HG03045 (cell line): ENCODE data around the gene SMYD1.

Experiments
- ATAC-seq: cut with Tn5 transposase; IDR thresholded peaks from one replicate; pipeline ENCODE4 v1.9.1; 2021; ENCODE audit warnings: mild to moderate bottlenecking, moderate library complexity; ENCODE audit not compliant: unreplicated experiment

Gene SMYD1

DNA sequence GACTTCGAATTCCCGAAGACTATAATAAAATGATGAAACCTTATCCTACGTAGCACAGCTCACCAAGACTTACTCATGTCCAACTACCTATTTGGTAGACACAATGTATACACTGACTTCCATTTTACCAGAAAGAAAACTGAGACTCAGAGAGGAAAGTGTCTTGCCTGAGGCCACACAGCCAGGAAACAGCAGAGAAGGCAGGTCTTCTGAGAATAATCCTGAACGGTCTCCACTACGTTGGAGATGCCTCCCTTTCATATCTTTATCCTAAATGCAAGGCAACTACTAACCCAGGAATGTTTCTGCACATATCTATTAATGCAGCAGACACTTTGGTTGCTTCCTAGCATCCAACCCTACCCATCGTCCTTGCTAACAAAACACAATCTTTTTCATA, 72.2 kb downstream of the SMYD1 start:
- ATAC-seq: no peak

DNA sequence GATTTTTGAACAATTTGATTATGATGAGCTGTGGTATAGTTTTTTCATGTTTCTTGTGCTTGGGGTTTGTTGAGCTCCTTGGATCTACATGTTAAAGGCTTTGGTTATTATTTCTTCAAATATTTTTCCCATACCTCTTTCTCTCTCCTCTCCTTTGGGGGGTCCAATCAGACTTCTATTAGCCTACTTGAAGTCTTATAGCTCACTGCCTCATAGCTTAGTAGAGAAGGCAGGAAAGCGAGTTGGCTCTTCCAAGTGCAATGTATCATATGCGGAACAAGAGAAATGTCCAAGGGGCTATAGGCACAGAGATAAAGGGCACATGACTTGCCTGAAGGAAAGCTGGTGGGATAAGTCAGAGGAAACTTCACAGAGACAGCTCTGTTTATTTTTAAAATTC, 74.3 kb downstream of the SMYD1 start:
- ATAC-seq: no peak

- no peak for ATAC-seq
Measured at GRCh38 chr2:88144271-88144670, 76.6 kb downstream of the SMYD1 start.

DNA sequence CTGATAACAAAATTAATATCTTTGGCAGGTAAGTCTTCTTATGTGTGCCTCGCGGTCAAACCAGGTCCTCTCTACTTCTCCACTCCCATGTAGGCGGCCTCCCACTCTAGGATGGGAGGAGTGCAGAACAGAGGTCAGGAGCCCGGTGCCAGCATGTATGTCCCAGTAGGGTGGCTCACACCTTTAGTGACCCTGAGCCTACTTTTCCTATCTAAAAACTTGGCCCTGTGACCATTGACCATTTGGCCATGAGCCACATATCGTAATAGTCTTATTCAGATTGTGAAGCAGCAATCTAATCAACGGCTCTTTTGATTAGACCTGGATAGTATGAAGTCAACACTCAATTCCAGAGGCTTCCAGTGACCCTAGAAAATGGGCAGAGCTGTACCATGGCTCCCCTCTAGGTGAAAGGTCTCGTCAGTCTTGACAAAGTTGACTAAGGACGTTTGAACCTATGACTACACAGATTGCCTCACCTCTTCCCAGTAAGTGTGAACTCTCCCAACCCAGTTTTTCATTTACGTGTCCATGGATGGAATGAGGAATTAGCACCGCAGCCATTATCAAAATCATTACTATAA, 77.4 kb downstream of the SMYD1 start:
- ATAC-seq: no peak

DNA sequence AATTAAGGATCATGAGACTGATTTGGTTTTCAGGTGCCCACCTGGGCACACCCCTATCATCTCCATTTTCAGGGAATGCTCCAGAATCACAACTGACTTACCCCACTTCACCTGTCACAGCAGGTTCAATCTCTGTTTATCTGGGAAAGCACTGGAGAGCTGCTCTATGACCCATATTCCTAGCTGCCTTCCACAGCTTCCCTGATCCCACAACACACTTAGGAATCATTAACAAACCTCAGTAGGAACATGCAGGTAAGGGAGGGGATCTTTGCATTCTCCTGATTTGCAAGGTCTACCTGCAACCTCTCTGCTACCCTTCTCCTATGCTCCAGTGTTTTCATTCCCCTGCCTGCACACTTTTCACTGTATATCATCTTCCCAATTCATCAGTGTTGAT, 79.0 kb downstream of the SMYD1 start:
- no peak for ATAC-seq

- no peak for ATAC-seq
Measured at GRCh38 chr2:88147145-88147544, 79.5 kb downstream of the SMYD1 start.

DNA sequence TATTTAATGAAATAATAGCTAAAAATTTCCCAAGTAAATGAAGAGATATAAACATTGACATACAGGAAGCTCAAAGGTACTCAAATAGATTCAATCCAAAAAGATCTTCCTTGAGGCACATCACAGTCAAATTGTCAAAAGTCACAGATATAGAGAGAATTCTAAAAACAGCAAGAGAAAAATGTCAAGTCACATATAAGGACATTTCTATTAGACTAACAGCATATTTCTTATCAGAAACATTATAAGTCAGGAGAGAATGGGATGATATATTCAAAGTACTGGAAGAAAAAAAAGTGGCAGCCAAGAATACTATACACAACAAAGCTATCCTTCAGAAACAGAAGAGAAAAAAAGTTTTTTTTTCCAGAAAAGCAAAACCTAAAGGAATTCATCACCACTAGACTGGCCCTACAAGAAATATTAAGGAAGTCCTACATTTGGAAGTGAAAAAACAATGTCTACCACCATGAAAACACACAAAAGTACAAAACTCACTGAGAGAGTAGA, 81.4 kb downstream of the SMYD1 start:
- no peak for ATAC-seq

GRCh38 chr2:88159481-88159880, 91.9 kb downstream of the SMYD1 start:
- ATAC-seq: no peak

DNA sequence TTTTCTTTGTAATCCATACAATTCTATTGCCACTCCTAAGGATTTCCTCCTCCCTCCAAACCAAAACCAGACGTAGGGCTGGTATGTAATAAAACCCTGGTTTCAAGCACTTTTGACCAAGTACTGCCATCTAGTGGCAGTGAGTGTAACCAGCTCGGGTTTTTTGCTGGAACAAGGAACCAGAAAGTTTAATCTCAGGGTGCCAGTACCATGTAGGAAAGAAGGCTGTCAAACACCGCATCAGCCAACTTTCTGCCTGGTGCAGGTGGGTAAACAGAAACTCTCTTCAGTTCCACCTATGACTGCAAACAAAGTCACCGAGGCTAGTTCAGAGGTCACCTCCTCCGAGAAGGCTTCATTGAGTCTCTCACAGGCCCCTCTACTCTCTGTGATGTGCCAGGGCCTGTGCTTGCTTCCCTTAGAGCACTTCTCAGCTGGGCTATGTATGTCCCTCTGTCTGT, 92.4 kb downstream of the SMYD1 start:
- peak; percentile 44 for ATAC-seq

DNA sequence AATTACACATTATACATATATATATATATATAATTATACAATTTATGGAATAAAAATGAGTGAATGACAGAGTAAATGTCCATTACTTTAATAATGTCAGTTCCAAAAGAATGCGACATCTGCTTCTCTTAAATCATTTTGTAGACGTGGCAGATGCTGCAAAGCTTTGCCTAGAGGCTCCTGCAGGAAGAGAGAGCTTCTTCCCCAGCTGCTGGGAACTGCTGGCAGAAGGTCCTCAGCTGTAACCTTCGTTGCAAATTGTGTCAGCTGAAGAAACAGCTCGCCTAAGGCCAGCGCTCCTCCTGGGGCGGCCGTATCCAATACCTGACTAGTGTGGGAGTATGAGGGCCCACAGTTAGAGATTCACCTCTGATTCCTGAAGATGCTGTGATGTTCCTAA, 92.9 kb downstream of the SMYD1 start:
- ATAC-seq: no peak

DNA sequence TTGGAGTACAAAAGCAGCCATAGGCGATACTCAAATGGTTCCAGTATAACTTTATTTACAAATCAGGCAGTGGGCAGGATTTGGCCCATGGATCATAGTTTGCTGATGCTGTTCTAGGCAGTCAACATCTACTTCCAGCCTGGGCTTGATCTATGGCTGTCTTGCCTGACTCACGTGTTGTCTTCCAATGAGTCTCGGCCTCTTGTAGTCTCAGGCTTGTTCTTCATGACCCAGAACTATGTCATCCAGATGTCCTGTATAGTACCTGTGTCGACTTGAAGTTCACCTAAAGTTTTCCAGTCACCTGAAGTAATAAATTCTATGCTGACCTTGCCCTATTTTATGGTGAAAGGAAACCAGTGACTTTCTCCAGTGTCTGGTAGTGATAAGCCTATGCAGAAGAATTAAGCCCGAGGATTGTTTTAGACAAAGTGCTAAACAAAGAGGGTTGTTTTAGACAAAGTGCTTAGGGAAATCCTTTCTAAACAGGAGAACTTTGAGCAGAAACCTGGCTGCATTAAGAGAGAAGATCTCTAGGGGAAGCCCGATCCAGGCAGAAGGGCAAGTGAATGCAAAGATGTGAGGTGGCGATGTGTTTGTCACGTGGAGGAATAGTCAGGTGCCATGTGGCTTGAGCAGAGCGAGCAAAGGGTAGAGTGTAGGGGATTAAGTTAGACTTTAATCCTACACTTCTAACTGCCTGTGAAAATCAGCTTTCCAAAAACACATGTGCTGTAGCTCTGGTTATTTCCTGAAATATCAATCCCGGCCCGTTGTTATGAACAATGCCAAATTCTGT, 94.0 kb downstream of the SMYD1 start:
- no peak for ATAC-seq
